ENCODE measurements around the gene ACP1. TPM values are rescaled to one million over a fixed set of nuclear protein-coding genes. Genes with fewer than 3 reads are reported as not detected.

The ACP1 gene
- 166 and 193 TPM in 2 replicates for total RNA-seq (2022)
- percentile 97 among the genes with signal in this experiment for Bru-seq, nascent RNA
- BruChase-seq, experiment 1, labeled RNA remaining after a 2-hour chase, result percentile 96 among the genes with signal in this experiment
- percentile 97 among the genes with signal in this experiment for BruChase-seq, experiment 2, labeled RNA remaining after a 6-hour chase
- long read RNA-seq, transcript ACP1-202 (6 exons, 1,552 nt), result minor isoform, 66 of 538 reads
- long read RNA-seq, transcript ACP1-201 (6 exons, 1,549 nt), result major isoform, 390 of 538 reads
- long read RNA-seq, transcript ACP1-209 (7 exons, 577 nt), result minor isoform, 48 of 538 reads
- long read RNA-seq, partial matches to known transcripts, result 7 of 538 reads
- long read RNA-seq, other reads (novel, unspliced or antisense), result 21 of 538 reads

DNA sequence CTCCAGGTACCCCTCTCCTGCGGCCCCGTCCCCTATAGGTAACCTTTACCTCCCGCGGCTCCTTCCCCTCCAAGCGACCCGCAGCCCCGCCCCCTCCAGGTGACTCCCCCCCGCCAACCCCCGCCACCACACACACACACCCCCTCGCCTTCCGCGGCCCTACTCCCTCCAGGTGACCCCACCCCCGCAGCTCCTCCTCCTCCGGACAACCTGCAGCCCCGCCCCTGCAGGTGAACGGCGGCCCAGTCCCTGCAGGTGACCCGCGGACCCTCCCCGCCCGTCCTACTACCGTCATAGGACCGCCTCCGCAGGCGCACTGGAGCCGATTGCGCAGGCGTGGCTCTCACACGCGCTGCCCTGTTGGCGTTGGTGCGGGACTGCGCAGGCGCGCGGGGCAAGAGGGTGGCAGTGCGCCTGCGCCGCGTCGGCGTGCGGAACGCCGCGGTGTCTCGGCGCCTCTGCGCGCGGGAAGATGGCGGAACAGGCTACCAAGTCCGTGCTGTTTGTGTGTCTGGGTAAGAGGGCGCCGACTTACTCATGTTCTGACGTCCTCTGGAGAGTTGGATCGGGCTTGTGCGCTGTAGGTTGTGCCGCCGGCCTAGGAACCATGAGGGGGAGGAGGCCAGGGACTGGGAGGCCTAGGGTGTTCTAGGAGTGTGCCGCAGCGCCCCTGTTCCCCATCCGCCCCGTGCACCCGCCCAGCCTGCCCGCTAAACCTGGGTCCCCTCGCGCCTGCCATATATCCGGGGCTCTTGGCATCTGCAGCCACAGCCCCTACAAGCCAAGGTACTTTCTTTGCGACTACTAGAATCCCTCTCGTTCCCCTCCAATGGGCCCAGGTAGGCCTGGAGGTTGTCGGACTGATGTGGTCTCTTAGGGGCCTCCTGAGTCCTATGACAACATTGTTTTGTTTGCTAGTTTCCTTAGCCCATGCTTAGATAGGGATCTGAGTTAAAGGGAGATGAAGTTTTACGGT is at the start of gene ACP1:
Gene ACP1 (plus strand): TSS at position 455 of the 976 bp plus-strand sequence. CDS start 18 bp downstream, at position 473.
- Mint-ChIP-seq H3K27me3 (ENCODE audit: insufficient read depth, unreplicated experiment) (no peaks in the 10 kb centered on the region), H3K9me3 (ENCODE audit: unreplicated experiment) (no peaks in the 10 kb centered on the region), H3K4me3 (ENCODE audit: unreplicated experiment) (peak within 1 kb of the TSS; percentile 86), H3K27ac (ENCODE audit: unreplicated experiment) (peak within 1 kb of the TSS; percentile 87), H3K4me1 (ENCODE audit: low read depth, unreplicated experiment) (peaks cover 29% of the 10 kb centered on the region), H3K36me3 (ENCODE audit: insufficient read depth, unreplicated experiment) (peaks cover 12% of the 10 kb centered on the region)
- intact Hi-C loops (cut with micrococcal nuclease; ENCODE audit: unreplicated experiment), result loop anchor here (1.0 kb wide), 1 partner anchor 412 kb away; no protein-coding TSS in a partner anchor
- POLR2A ChIA-PET, result interaction anchor here (0.6 to 1.0 kb wide), 6 partner anchors 9 to 412 kb away, joined by 3 to 5 read pairs (median 3); partner anchors contain the start of genes FAM110C and TMEM18
- Histone ChIP-seq H3K36me3 (ENCODE audit: control insufficient read depth, insufficient read depth, low read length) (no peaks in the 10 kb centered on the region), H3K4me1 (peaks cover 32% of the 10 kb centered on the region), H3K27me3 (replicated peaks; ENCODE audit: control insufficient read depth, insufficient read depth, low read length) (no peaks in the 10 kb centered on the region), H3K9me3 (0 out of 2 replicates have a peak, but pooled peaks cover 5% of the 10 kb centered on the region), H3K4me3 (ENCODE audit: low read depth, low read length) (peak within 1 kb of the TSS; percentile 96)
- BruUV-seq (replicated peaks), result TSS peak; percentile 32
- TF ChIP-seq, protein P1, sequence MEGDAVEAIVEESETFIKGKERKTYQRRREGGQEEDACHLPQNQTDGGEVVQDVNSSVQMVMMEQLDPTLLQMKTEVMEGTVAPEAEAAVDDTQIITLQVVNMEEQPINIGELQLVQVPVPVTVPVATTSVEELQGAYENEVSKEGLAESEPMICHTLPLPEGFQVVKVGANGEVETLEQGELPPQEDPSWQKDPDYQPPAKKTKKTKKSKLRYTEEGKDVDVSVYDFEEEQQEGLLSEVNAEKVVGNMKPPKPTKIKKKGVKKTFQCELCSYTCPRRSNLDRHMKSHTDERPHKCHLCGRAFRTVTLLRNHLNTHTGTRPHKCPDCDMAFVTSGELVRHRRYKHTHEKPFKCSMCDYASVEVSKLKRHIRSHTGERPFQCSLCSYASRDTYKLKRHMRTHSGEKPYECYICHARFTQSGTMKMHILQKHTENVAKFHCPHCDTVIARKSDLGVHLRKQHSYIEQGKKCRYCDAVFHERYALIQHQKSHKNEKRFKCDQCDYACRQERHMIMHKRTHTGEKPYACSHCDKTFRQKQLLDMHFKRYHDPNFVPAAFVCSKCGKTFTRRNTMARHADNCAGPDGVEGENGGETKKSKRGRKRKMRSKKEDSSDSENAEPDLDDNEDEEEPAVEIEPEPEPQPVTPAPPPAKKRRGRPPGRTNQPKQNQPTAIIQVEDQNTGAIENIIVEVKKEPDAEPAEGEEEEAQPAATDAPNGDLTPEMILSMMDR (IDR thresholded peaks at IDR 0.05; ENCODE audit: insufficient read depth in 1 of 2, low read depth in 1 of 2, low read length in 1 of 2, severe bottlenecking in 1 of 2, unreplicated experiment in 1 of 2), result no peak
- CTCF ChIA-PET, result interaction anchor here (0.6 kb wide), 4 partner anchors 18 to 316 kb away, joined by 3 to 6 read pairs (median 5); no protein-coding TSS in a partner anchor
- DNase-seq, result peak; percentile 99 to 100

DNA sequence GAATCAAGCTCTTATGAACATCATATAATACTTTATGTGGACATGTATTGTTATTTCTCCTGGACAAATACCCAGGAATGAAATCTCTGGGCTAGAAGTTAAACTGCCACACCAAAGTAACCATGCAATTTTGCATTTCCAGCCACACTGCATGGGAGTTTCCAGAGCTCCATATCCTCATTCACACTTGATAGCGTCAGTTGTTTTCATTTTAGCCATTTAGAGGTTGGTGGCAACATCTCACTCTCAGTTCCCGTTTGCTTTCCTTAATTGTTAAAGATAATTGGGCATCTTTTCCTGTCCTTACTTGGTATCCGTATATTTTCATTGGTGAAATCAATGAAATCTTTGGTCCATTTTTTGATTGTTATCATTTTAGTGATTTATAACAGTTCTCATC is 48.7 kb upstream of the ACP1 start:
- DNase-seq, result no peak
- intact Hi-C loops (cut with micrococcal nuclease; ENCODE audit: unreplicated experiment), result no loop called here
- no peak overlapping the region for H3K4me3 ChIP-seq (ENCODE audit: low read depth, low read length)
- H3K4me1 Mint-ChIP-seq (ENCODE audit: low read depth, unreplicated experiment), result no peaks in the 10 kb centered on the region
- H3K4me1 ChIP-seq, result no peaks in the 10 kb centered on the region
- H3K36me3 ChIP-seq (ENCODE audit: control insufficient read depth, insufficient read depth, low read length), result no peaks in the 10 kb centered on the region
- POLR2A ChIA-PET, result interaction anchor here (0.6 kb wide), 1 partner anchor 1209 kb away, joined by 3 read pairs; no protein-coding TSS in a partner anchor
- CTCF ChIA-PET, result no interaction called here
- no peak overlapping the region for H3K4me3 Mint-ChIP-seq (ENCODE audit: unreplicated experiment)
- TF ChIP-seq, protein P1 (IDR thresholded peaks at IDR 0.05; ENCODE audit: insufficient read depth in 1 of 2, low read depth in 1 of 2, low read length in 1 of 2, severe bottlenecking in 1 of 2, unreplicated experiment in 1 of 2), result no peak
- H3K27me3 ChIP-seq (replicated peaks; ENCODE audit: control insufficient read depth, insufficient read depth, low read length), result no peaks in the 10 kb centered on the region; the same call in 1 of the 2 replicates
- H3K36me3 Mint-ChIP-seq (ENCODE audit: insufficient read depth, unreplicated experiment), result peaks cover 5% of the 10 kb centered on the region
- 0 out of 2 replicates have a peak, but pooled peaks cover 3% of the 10 kb centered on the region for H3K9me3 ChIP-seq
- no peaks in the 10 kb centered on the region for H3K9me3 Mint-ChIP-seq (ENCODE audit: unreplicated experiment)
- H3K27ac Mint-ChIP-seq (ENCODE audit: unreplicated experiment), result no peak overlapping the region
- peaks cover 6% of the 10 kb centered on the region for H3K27me3 Mint-ChIP-seq (ENCODE audit: insufficient read depth, unreplicated experiment)
- no TSS peak for BruUV-seq (replicated peaks)

DNA sequence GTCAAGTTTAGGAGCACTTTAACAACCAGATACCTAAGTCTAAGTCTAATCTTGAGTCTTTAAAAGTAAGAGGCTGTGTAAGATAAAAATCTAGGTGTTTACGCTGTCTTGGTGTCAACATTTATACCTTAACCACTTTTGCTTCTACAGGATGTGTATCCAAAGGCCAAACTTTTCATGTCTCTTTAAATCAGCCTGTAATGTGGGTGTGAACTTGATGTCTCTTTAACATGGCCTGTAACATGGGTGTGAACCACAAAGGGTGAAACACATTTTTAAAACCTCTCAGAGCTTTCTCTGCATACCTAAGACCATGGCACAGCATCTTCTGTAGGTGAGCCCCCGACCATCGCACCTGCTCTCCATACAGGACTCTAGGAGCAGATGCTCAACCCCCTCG is 41.3 kb upstream of the ACP1 start:
- Mint-ChIP-seq H3K36me3 (ENCODE audit: insufficient read depth, unreplicated experiment) (peaks cover 23% of the 10 kb centered on the region), H3K27me3 (ENCODE audit: insufficient read depth, unreplicated experiment) (no peaks in the 10 kb centered on the region), H3K9me3 (ENCODE audit: unreplicated experiment) (no peaks in the 10 kb centered on the region), H3K4me1 (ENCODE audit: low read depth, unreplicated experiment) (peaks cover 6% of the 10 kb centered on the region), H3K4me3 (ENCODE audit: unreplicated experiment) (no peak overlapping the region), H3K27ac (ENCODE audit: unreplicated experiment) (no peak overlapping the region)
- H3K4me1 ChIP-seq, result peaks cover 7% of the 10 kb centered on the region; the same call in 1 of the 2 replicates
- intact Hi-C loops (cut with micrococcal nuclease; ENCODE audit: unreplicated experiment), result no loop called here
- BruUV-seq (replicated peaks), result no TSS peak
- TF ChIP-seq, protein P1 (IDR thresholded peaks at IDR 0.05; ENCODE audit: insufficient read depth in 1 of 2, low read depth in 1 of 2, low read length in 1 of 2, severe bottlenecking in 1 of 2, unreplicated experiment in 1 of 2), result no peak
- H3K4me3 ChIP-seq (ENCODE audit: low read depth, low read length), result no peak overlapping the region
- DNase-seq, result no peak
- H3K36me3 ChIP-seq (ENCODE audit: control insufficient read depth, insufficient read depth, low read length), result 0 out of 2 replicates have a peak, but pooled peaks cover 1% of the 10 kb centered on the region
- POLR2A ChIA-PET, result no interaction called here
- no peaks in the 10 kb centered on the region for H3K27me3 ChIP-seq (replicated peaks; ENCODE audit: control insufficient read depth, insufficient read depth, low read length)
- CTCF ChIA-PET, result no interaction called here
- no peaks in the 10 kb centered on the region for H3K9me3 ChIP-seq
